K562 (cell line): Measurements from ENCODE around the gene LPGAT1. TPM values are rescaled to one million over a fixed set of nuclear protein-coding genes. Genes with fewer than 3 reads are reported as not detected.

ENCODE experiments used
- BRCA1 ChIP-seq, 2 experiments: fragments of 450-650 bp in 1 of 2; sonication (generic) in 1 of 2; formaldehyde crosslinking in 1 of 2; IDR thresholded peaks; 2 replicates each; pipeline versions ENCODE4 v1.5.0 to v1.6.1; 2017 to 2020; ENCODE audit warnings: mild to moderate bottlenecking in 1 of 2, missing genetic modification reagents in 1 of 2
- CBX1 ChIP-seq: sonication (generic); IDR thresholded peaks from 2 replicates; pipeline ENCODE4 v1.6.1; 2016; ENCODE audit warnings: antibody characterized with exemption, low read depth, mild to moderate bottlenecking
- KLF10 ChIP-seq: fragments of 250-450 bp; sonication (Bioruptor Pico); IDR thresholded peaks from 2 replicates; pipeline ENCODE4 v1.6.1; 2021; ENCODE audit warnings: matching md5 sums
- KLF13 ChIP-seq: fragments of 450-650 bp; IDR thresholded peaks from 2 replicates; pipeline ENCODE4 v1.6.1; 2016; ENCODE audit warnings: missing genetic modification characterization, low read depth, mild to moderate bottlenecking, missing compliant biosample characterization, moderate library complexity, borderline replicate concordance
- MECOM ChIP-seq: fragments of 250-450 bp; sonication (Bioruptor Pico); IDR thresholded peaks from 2 replicates; pipeline ENCODE4 v1.8.0; 2022; ENCODE audit warnings: inconsistent platforms
- NFIX ChIP-seq: fragments of 250-450 bp; sonication (Bioruptor Pico); IDR thresholded peaks from 2 replicates; pipeline ENCODE4 v1.4.0; 2020; ENCODE audit warnings: low read depth, mild to moderate bottlenecking, moderate library complexity
- NRF1 ChIP-seq, 2 experiments: fragments of 450-650 bp; IDR thresholded peaks in 1 of 2; conservative IDR thresholded peaks in 1 of 2; 2 replicates each; pipeline ENCODE4 v1.6.1; 2014; ENCODE audit warnings: mild to moderate bottlenecking in 2 of 2
- NUFIP1 ChIP-seq: fragments of 450-650 bp; IDR thresholded peaks from 2 replicates; pipeline ENCODE4 v1.6.1; 2018; ENCODE audit not compliant: partially characterized antibody
- RBFOX2 ChIP-seq: fragments of 200-400 bp; formaldehyde crosslinking; IDR thresholded peaks from 2 replicates; pipeline ENCODE4 v1.6.1; 2017; ENCODE audit warnings: low read depth, mild to moderate bottlenecking, low read length, moderate library complexity
- RBM22 ChIP-seq: fragments of 200-400 bp; formaldehyde crosslinking; IDR thresholded peaks from 2 replicates; pipeline ENCODE4 v1.6.1; 2018; ENCODE audit warnings: low read length, low read depth; ENCODE audit not compliant: poor library complexity, severe bottlenecking
- YBX1 ChIP-seq: fragments of 450-650 bp; IDR thresholded peaks from 2 replicates; pipeline ENCODE4 v1.7.1; 2016; ENCODE audit warnings: mild to moderate bottlenecking
- ZBED1 ChIP-seq: IDR thresholded peaks from 2 replicates; pipeline ENCODE4 v1.6.1; 2014
- polyA plus RNA-seq, 8 experiments: library from polyadenylated mRNA; depleted of rRNA in 4 of 8; stranded (reverse) in 5 of 8; unstranded in 3 of 8; fragments of >200 nt; fragmentation: Nextera tagmentation in 2 of 8; fragmentation: Illumina TruSeq in 1 of 8; extraction: Ambion mirVana in 2 of 8; extraction: Trizol in 1 of 8; gene quantifications; 2 replicates each; pipeline versions ENCODE4 v1.2.1 to v1.2.3, GENCODE V29; 2011 to 2014; ENCODE audit warnings: inconsistent platforms in 1 of 8, missing spikeins in 1 of 8
- total RNA-seq, 7 experiments: library from RNA; depleted of rRNA in 6 of 7; stranded (reverse); fragments of >200 nt in 6 of 7; fragmentation: Illumina TruSeq in 2 of 7; extraction: Trizol in 2 of 7; gene quantifications; 2 replicates each; pipeline versions ENCODE4 v1.2.1 to v1.2.3, GENCODE V29; 2011 to 2021; ENCODE audit warnings: low replicate concordance in 1 of 7
- TF ChIP-seq, protein P1 (sequence below), 2 experiments: fragments of 450-650 bp; IDR thresholded peaks; 2 replicates each; pipeline ENCODE4 v1.6.1; 2018; ENCODE audit warnings: mild to moderate bottlenecking in 2 of 2, low read depth in 1 of 2; ENCODE audit not compliant: partially characterized antibody in 2 of 2
- TF ChIP-seq, protein P2 (sequence below): fragments of 250-450 bp; sonication (Bioruptor Pico); IDR thresholded peaks from 2 replicates; pipeline ENCODE4 v1.4.0; 2020; ENCODE audit warnings: borderline replicate concordance
- TF ChIP-seq, protein P3 (sequence below): sonication (generic); formaldehyde crosslinking; IDR thresholded peaks from 2 replicates; pipeline ENCODE4 v1.8.1; 2023; ENCODE audit warnings: missing genetic modification reagents, mild to moderate bottlenecking, borderline replicate concordance

Gene LPGAT1
- total and polyA plus RNA-seq, 9 of the 15 experiments (the other 6 are each of a cell fraction or from before 2014, with no cell fraction given), result 5.7 to 31.4 (median 16.3) TPM

DNA sequence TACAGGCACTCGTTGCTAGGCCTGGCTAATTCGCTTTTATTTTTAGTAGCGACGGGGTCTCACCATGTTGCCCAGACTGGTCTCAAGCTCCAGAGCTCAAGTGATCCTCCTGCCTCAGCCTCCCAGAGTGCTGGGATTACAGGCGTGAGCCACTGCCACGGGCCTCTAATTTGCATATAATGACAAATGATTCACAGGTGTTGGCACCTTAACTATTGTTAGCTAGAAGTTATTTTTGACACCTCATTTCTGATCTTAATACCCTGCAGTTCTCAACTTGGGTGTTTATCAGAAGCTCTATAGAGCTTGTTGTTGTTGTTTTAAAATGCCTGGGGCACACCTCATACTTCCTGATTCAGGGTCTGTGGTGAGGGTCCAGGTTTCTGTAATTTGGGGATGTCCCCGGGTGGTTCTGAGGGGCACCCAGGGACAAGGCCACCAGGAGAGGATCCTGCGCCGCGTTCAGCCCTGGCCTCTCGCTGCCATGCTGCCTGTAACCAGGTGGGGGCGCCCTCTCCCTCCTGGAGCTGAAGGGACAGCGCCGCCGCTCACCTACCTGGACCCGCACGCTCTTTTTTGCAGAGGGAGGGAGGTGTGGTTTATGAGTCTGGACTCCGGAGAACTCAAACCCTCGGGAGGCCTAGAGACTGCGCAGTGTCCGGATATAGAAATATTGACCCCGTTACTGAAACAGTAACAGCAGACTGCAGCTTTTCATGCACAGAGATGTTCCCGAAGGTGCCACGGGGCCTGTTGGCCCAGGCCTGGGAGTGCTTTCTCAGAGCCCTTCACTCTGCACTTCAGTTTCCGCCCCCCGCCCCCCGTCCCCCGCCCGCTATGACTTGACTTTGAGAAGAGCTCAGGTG lies 132.2 kb downstream of the LPGAT1 start (continued):
- TF ChIP-seq, protein P1, sequence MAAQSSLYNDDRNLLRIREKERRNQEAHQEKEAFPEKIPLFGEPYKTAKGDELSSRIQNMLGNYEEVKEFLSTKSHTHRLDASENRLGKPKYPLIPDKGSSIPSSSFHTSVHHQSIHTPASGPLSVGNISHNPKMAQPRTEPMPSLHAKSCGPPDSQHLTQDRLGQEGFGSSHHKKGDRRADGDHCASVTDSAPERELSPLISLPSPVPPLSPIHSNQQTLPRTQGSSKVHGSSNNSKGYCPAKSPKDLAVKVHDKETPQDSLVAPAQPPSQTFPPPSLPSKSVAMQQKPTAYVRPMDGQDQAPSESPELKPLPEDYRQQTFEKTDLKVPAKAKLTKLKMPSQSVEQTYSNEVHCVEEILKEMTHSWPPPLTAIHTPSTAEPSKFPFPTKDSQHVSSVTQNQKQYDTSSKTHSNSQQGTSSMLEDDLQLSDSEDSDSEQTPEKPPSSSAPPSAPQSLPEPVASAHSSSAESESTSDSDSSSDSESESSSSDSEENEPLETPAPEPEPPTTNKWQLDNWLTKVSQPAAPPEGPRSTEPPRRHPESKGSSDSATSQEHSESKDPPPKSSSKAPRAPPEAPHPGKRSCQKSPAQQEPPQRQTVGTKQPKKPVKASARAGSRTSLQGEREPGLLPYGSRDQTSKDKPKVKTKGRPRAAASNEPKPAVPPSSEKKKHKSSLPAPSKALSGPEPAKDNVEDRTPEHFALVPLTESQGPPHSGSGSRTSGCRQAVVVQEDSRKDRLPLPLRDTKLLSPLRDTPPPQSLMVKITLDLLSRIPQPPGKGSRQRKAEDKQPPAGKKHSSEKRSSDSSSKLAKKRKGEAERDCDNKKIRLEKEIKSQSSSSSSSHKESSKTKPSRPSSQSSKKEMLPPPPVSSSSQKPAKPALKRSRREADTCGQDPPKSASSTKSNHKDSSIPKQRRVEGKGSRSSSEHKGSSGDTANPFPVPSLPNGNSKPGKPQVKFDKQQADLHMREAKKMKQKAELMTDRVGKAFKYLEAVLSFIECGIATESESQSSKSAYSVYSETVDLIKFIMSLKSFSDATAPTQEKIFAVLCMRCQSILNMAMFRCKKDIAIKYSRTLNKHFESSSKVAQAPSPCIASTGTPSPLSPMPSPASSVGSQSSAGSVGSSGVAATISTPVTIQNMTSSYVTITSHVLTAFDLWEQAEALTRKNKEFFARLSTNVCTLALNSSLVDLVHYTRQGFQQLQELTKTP (IDR thresholded peaks at IDR 0.05; ENCODE audit: low read depth in 1 of 2, partially characterized antibody in 2 of 2), result no peak
- no peak for TF ChIP-seq RBFOX2
- TF ChIP-seq CBX1, result no peak
- TF ChIP-seq, protein P2, sequence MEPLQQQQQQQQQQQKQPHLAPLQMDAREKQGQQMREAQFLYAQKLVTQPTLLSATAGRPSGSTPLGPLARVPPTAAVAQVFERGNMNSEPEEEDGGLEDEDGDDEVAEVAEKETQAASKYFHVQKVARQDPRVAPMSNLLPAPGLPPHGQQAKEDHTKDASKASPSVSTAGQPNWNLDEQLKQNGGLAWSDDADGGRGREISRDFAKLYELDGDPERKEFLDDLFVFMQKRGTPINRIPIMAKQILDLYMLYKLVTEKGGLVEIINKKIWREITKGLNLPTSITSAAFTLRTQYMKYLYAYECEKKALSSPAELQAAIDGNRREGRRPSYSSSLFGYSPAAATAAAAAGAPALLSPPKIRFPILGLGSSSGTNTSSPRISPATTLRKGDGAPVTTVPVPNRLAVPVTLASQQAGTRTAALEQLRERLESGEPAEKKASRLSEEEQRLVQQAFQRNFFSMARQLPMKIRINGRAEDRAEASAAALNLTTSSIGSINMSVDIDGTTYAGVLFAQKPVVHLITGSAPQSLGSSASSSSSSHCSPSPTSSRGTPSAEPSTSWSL (CRISPR knock-in tag), result no peak
- TF ChIP-seq, protein P3, sequence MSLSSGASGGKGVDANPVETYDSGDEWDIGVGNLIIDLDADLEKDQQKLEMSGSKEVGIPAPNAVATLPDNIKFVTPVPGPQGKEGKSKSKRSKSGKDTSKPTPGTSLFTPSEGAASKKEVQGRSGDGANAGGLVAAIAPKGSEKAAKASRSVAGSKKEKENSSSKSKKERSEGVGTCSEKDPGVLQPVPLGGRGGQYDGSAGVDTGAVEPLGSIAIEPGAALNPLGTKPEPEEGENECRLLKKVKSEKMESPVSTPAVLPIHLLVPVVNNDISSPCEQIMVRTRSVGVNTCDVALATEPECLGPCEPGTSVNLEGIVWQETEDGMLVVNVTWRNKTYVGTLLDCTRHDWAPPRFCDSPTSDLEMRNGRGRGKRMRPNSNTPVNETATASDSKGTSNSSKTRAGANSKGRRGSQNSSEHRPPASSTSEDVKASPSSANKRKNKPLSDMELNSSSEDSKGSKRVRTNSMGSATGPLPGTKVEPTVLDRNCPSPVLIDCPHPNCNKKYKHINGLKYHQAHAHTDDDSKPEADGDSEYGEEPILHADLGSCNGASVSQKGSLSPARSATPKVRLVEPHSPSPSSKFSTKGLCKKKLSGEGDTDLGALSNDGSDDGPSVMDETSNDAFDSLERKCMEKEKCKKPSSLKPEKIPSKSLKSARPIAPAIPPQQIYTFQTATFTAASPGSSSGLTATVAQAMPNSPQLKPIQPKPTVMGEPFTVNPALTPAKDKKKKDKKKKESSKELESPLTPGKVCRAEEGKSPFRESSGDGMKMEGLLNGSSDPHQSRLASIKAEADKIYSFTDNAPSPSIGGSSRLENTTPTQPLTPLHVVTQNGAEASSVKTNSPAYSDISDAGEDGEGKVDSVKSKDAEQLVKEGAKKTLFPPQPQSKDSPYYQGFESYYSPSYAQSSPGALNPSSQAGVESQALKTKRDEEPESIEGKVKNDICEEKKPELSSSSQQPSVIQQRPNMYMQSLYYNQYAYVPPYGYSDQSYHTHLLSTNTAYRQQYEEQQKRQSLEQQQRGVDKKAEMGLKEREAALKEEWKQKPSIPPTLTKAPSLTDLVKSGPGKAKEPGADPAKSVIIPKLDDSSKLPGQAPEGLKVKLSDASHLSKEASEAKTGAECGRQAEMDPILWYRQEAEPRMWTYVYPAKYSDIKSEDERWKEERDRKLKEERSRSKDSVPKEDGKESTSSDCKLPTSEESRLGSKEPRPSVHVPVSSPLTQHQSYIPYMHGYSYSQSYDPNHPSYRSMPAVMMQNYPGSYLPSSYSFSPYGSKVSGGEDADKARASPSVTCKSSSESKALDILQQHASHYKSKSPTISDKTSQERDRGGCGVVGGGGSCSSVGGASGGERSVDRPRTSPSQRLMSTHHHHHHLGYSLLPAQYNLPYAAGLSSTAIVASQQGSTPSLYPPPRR (CRISPR knock-in tag), result no peak
- no peak for TF ChIP-seq MECOM (CRISPR knock-in tag)
- TF ChIP-seq NUFIP1, result no peak
- no peak for TF ChIP-seq ZBED1
- TF ChIP-seq KLF13, result peak; percentile 42; the same call in 1 of the 2 replicates
- TF ChIP-seq NRF1 (conservative IDR thresholded peaks at IDR 0.05 in 1 of 2, IDR thresholded peaks at IDR 0.05 in 1 of 2), result peak; percentile 63 to 75
- no peak for TF ChIP-seq RBM22
- no peak for TF ChIP-seq YBX1
- TF ChIP-seq BRCA1 (IDR thresholded peaks at IDR 0.05), result no peak
- no peak for TF ChIP-seq BRCA1 (CRISPR knock-in tag; IDR thresholded peaks at IDR 0.05)
- no peak for TF ChIP-seq KLF10 (CRISPR knock-in tag)
- no peak for TF ChIP-seq NFIX (CRISPR knock-in tag)
